ENCODE measurements around the gene TMEM196. TPM values are rescaled to one million over a fixed set of nuclear protein-coding genes. Genes with fewer than 3 reads are reported as not detected.

TMEM196 gene
- total and polyA plus RNA-seq, 2 of the 4 experiments (the other 2 are of a cell fraction), result not detected

- Histone ChIP-seq H3K23ac (ENCODE audit: low read depth, low read length) (no peak overlapping the region), H3K9me3 (ENCODE audit: control insufficient read depth, insufficient read depth, low read length) (no peaks in the 10 kb centered on the region), H3K4ac (ENCODE audit: low read depth, low read length) (no peak overlapping the region), H3K4me2 (ENCODE audit: low read depth, low read length) (no peak overlapping the region), H2BK120ac (ENCODE audit: low read depth, low read length) (no peak overlapping the region), H4K8ac (ENCODE audit: low read depth in 2 of 2, low read length in 2 of 2) (no peak overlapping the region), H3K14ac (replicated peaks; ENCODE audit: low read depth, low read length) (no peak overlapping the region), H3K4me3 (ENCODE audit: insufficient read depth, low read depth, low read length) (no peak overlapping the region), H4K5ac (ENCODE audit: low read depth, low read length) (no peak overlapping the region), H2AK5ac (ENCODE audit: low read depth, low read length) (no peak overlapping the region), H3K4me1 (ENCODE audit: control insufficient read depth, insufficient read depth, low read length) (no peaks in the 10 kb centered on the region), H3K9ac (ENCODE audit: low read depth, low read length) (no peak overlapping the region), H3K79me1 (ENCODE audit: low read depth in 1 of 2, low read length in 2 of 2) (no peaks in the 10 kb centered on the region), H2AK9ac (replicated peaks; ENCODE audit: low read depth, low read length, poor library complexity) (no peak overlapping the region), H2AFZ (replicated peaks; ENCODE audit: low read length, poor library complexity) (no peak overlapping the region), H4K91ac (ENCODE audit: insufficient read depth, low read depth, low read length) (no peak overlapping the region), H3K18ac (ENCODE audit: low read depth, low read length) (no peak overlapping the region), H2BK20ac (ENCODE audit: low read depth, low read length) (no peak overlapping the region), H3K27ac (ENCODE audit: insufficient read depth, low read length) (no peak overlapping the region), H2BK15ac (ENCODE audit: low read depth, low read length) (no peak overlapping the region), H4K20me1 (ENCODE audit: insufficient read depth, low read length) (no peaks in the 10 kb centered on the region), H3K36me3 (ENCODE audit: control insufficient read depth, insufficient read depth, low read length) (no peaks in the 10 kb centered on the region), H3K27me3 (ENCODE audit: control insufficient read depth, insufficient read depth, low read length) (no peaks in the 10 kb centered on the region), H3K9me1 (ENCODE audit: insufficient read depth, low read length) (no peaks in the 10 kb centered on the region), H3K56ac (ENCODE audit: extremely low read depth, insufficient read depth, low read length) (no peak overlapping the region), H2BK5ac (ENCODE audit: low read depth, low read length, poor library complexity, severe bottlenecking) (no peak overlapping the region)
- ChIA-PET POLR2A (ENCODE audit: unreplicated experiment) (no interaction called here), CTCF (interaction anchor here (0.6 to 2.0 kb wide), 16 partner anchors 11 to 896 kb away, joined by 3 to 13 read pairs (median 3); partner anchors contain the start of gene POLR1F)
- dilution Hi-C loops (cut with HindIII; ENCODE audit: low sequenced_read_pairs, unreplicated experiment) (no loop called here), intact Hi-C loops (cut with micrococcal nuclease) (loop anchor here (1.0 to 5.0 kb wide), 3 partner anchors 850 to 1759 kb away; no protein-coding TSS in a partner anchor), in situ Hi-C loops (cut with MboI; ENCODE audit: low sequenced_read_pairs) (loop anchor here (5.0 kb wide), 1 partner anchor 849 kb away; no protein-coding TSS in a partner anchor)
- no peak for TF ChIP-seq BHLHE40 (IDR thresholded peaks at IDR 0.05; ENCODE audit: low read depth, low read length)
- peak; percentile 41; the same call in 1 of the 2 replicates for TF ChIP-seq SMC3 (IDR thresholded peaks at IDR 0.05; ENCODE audit: low read depth, low read length)
- peak; percentile 55 for TF ChIP-seq RAD21 (IDR thresholded peaks at IDR 0.05; ENCODE audit: low read length)
- no peak for TF ChIP-seq MXI1 (IDR thresholded peaks at IDR 0.05; ENCODE audit: borderline replicate concordance, low read depth, low read length)
- TF ChIP-seq CTCF (conservative IDR thresholded peaks at IDR 0.05; ENCODE audit: low read depth, low read length), result peak; percentile 59
- no peak for TF ChIP-seq CHD1 (IDR thresholded peaks at IDR 0.05; ENCODE audit: low read depth, low read length)
- no peak for TF ChIP-seq NFE2L2 (IDR thresholded peaks at IDR 0.05; ENCODE audit: low read depth, low read length)
- TF ChIP-seq, protein P1, sequence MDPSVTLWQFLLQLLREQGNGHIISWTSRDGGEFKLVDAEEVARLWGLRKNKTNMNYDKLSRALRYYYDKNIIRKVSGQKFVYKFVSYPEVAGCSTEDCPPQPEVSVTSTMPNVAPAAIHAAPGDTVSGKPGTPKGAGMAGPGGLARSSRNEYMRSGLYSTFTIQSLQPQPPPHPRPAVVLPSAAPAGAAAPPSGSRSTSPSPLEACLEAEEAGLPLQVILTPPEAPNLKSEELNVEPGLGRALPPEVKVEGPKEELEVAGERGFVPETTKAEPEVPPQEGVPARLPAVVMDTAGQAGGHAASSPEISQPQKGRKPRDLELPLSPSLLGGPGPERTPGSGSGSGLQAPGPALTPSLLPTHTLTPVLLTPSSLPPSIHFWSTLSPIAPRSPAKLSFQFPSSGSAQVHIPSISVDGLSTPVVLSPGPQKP (IDR thresholded peaks at IDR 0.05; ENCODE audit: borderline replicate concordance, low read depth, low read length), result no peak
- TF ChIP-seq, protein P2, sequence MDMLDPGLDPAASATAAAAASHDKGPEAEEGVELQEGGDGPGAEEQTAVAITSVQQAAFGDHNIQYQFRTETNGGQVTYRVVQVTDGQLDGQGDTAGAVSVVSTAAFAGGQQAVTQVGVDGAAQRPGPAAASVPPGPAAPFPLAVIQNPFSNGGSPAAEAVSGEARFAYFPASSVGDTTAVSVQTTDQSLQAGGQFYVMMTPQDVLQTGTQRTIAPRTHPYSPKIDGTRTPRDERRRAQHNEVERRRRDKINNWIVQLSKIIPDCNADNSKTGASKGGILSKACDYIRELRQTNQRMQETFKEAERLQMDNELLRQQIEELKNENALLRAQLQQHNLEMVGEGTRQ (IDR thresholded peaks at IDR 0.05; ENCODE audit: low read depth, low read length), result no peak
- no TSS peak for BruUV-seq (replicated peaks)
- peak; percentile 56 for ATAC-seq (ENCODE audit: low read depth)
- peak; percentile 22 for DNase-seq
- WGBS, 2 experiments (ENCODE audit: extremely low coverage in 2 of 2, insufficient read length in 1 of 2), result no CpG with 5 or more reads among the region's 4 CpGs
These were observed 25.6 kb downstream of the TMEM196 start for GRCh38 chr7:19747740-19748339.
